COLO829 (cell line): ENCODE measurements around the gene SCN7A.
"Not testable (repeated sequence)": the region's sequence is repeated elsewhere in the genome, so short reads cannot be mapped to it uniquely, and the experiment has no call there.

Experiments used
- DNase-seq: peaks from one replicate; pipeline ENCODE4 v3.0.0; 2012; ENCODE audit warnings: low spot score

Gene SCN7A

DNA sequence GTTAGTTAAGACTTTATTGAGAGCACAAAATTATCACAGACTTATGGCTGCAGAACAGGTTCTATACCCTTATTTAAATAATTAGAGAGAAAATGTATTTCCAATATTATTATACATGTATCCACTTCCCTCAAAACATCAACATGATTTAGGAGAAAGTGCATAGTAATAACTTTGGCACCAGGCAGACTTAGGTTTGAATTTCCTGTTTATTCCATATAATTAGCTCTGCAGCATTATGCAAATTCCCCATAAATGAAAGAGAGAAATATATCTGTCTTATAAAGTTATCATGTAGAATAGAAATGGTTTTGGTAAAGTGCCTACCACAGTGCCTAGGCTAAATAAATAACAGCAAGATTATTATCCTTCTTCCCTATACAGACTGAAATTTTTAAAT, 133.6 kb downstream of the SCN7A start:
- DNase-seq: no peak

GRCh38 chr2:166357950-166358321, 136.1 kb downstream of the SCN7A start:
- not testable (repeated sequence) for DNase-seq

- no peak for DNase-seq
Observed at GRCh38 chr2:166357068-166357949, 136.7 kb downstream of the SCN7A start.
